ENCODE data around the gene ZFP36L1. TPM values are rescaled to one million over a fixed set of nuclear protein-coding genes. Genes with fewer than 3 reads are reported as not detected.

The ZFP36L1 gene, protein sequence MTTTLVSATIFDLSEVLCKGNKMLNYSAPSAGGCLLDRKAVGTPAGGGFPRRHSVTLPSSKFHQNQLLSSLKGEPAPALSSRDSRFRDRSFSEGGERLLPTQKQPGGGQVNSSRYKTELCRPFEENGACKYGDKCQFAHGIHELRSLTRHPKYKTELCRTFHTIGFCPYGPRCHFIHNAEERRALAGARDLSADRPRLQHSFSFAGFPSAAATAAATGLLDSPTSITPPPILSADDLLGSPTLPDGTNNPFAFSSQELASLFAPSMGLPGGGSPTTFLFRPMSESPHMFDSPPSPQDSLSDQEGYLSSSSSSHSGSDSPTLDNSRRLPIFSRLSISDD
- polyA plus RNA-seq (2012; ENCODE audit: insufficient read depth, insufficient read length, low read depth) = 0.71 TPM

- Histone ChIP-seq H3K9me3 (no peaks in the 10 kb centered on the region), H3K4me1 (peaks cover 10% of the 10 kb centered on the region), H3K27me3 (peaks cover 70% of the 10 kb centered on the region), H3K36me3 (no peaks in the 10 kb centered on the region), H3K4me3 (ENCODE audit: low read depth, low read length) (peak within 1 kb of the TSS; percentile 50)
- DNase-seq = no peak
- TF ChIP-seq, protein P1, sequence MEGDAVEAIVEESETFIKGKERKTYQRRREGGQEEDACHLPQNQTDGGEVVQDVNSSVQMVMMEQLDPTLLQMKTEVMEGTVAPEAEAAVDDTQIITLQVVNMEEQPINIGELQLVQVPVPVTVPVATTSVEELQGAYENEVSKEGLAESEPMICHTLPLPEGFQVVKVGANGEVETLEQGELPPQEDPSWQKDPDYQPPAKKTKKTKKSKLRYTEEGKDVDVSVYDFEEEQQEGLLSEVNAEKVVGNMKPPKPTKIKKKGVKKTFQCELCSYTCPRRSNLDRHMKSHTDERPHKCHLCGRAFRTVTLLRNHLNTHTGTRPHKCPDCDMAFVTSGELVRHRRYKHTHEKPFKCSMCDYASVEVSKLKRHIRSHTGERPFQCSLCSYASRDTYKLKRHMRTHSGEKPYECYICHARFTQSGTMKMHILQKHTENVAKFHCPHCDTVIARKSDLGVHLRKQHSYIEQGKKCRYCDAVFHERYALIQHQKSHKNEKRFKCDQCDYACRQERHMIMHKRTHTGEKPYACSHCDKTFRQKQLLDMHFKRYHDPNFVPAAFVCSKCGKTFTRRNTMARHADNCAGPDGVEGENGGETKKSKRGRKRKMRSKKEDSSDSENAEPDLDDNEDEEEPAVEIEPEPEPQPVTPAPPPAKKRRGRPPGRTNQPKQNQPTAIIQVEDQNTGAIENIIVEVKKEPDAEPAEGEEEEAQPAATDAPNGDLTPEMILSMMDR (IDR thresholded peaks at IDR 0.05; ENCODE audit: low read depth, low read length) = no peak
Measured at GRCh38 chr14:68792979-68793733, at the start of gene ZFP36L1. Gene ZFP36L1 (minus strand): TSS chr14:68793067. CDS start chr14:68792938, 129 bp downstream.

- Histone ChIP-seq H3K4me1 (no peaks in the 10 kb centered on the region), H3K4me3 (ENCODE audit: low read depth, low read length) (no peak overlapping the region), H3K9me3 (no peaks in the 10 kb centered on the region), H3K36me3 (no peaks in the 10 kb centered on the region), H3K27me3 (no peaks in the 10 kb centered on the region)
- DNase-seq = no peak
- TF ChIP-seq, protein P1 (IDR thresholded peaks at IDR 0.05; ENCODE audit: low read depth, low read length) = no peak
Measured at GRCh38 chr14:68842298-68842697, 49.4 kb upstream of the ZFP36L1 start.

GRCh38 chr14:68841016-68841809 is 48.3 kb upstream of the ZFP36L1 start:
- H3K4me3 ChIP-seq (ENCODE audit: low read depth, low read length) = no peak overlapping the region
- H3K9me3 ChIP-seq = no peaks in the 10 kb centered on the region
- DNase-seq = no peak
- TF ChIP-seq, protein P1 (IDR thresholded peaks at IDR 0.05; ENCODE audit: low read depth, low read length) = no peak
- no peaks in the 10 kb centered on the region for H3K27me3 ChIP-seq
- no peaks in the 10 kb centered on the region for H3K36me3 ChIP-seq
- no peaks in the 10 kb centered on the region for H3K4me1 ChIP-seq

- H3K9me3 ChIP-seq = no peaks in the 10 kb centered on the region
- no peaks in the 10 kb centered on the region for H3K36me3 ChIP-seq
- no peaks in the 10 kb centered on the region for H3K27me3 ChIP-seq
- TF ChIP-seq, protein P1 (IDR thresholded peaks at IDR 0.05; ENCODE audit: low read depth, low read length) = no peak
- no peak overlapping the region for H3K4me3 ChIP-seq (ENCODE audit: low read depth, low read length)
- H3K4me1 ChIP-seq = no peaks in the 10 kb centered on the region
- no peak for DNase-seq
Measured at GRCh38 chr14:68840454-68840853, 47.6 kb upstream of the ZFP36L1 start.

- Histone ChIP-seq H3K4me3 (ENCODE audit: low read depth, low read length) (no peak overlapping the region), H3K9me3 (no peaks in the 10 kb centered on the region), H3K27me3 (peaks cover 17% of the 10 kb centered on the region), H3K36me3 (no peaks in the 10 kb centered on the region), H3K4me1 (no peaks in the 10 kb centered on the region)
- TF ChIP-seq, protein P1 (IDR thresholded peaks at IDR 0.05; ENCODE audit: low read depth, low read length) = no peak
- DNase-seq = no peak
Measured at GRCh38 chr14:68836082-68836481, 43.2 kb upstream of the ZFP36L1 start.
